Activated effector memory CD4-positive, alpha-beta T cell treated with Interleukin-2 at 50 U/mL for 16 hours (primary cell): Measurements from ENCODE around the gene RCBTB2.
"Not testable (repeated sequence)": the region's sequence is repeated elsewhere in the genome, so short reads cannot be mapped to it uniquely, and the experiment has no call there.

ENCODE experiments used
- DNase-seq: peaks from one replicate; pipeline ENCODE4 v3.0.0-alpha.2; 2020

Gene RCBTB2

DNA sequence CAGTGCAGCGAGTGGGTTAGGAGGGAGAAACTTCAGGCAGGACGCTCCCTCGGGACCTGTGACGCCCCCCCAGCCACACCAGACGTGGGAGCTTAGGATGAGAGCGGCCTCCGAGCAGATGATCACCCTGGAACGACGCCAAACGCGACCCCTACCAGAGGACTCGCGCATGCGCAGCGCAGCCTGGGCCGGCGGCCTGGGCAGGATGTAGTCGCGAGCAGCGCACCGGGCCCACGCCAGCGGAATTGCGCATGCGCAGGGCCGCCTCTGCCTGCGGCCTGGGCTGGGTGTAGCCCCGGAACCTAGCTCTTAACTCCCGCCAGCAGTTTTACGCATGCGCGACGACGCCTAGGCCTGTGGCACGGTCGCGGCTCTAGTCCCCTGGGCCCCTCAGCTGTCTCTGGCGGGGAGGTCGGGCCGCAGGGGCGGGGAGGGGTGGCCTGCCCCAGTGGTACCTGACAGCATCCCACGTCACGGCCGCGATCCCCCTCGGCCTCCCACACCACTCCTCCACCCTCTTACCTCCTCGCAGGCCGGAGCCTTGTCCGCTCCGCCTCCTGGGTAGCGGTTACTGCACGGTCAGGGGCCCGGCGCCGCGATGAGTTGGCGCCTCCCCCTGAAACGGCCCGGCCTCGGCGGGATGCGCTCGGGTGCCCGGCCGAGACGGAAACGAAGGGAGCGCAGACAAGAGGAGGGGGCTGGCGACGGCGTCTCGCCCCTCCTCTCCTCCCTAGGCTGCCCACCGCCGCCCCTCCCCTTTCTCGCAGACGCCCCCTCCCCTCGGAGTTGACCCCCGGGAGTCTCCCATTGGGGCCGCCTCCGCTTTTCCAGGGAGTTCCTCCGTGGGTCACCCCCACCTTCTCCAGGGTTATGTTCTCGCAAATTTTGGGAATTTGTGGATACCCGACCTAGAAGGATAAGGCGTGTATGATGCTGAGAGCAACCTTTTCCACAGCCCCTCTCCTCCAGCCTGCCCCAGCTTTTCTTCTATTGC is at the start of gene RCBTB2:
RCBTB2 (minus strand) TSS at position 575 of the 994 bp plus-strand sequence. CDS start 11,141 bp downstream, outside the sequence.
- DNase-seq = peak; percentile 97

DNA sequence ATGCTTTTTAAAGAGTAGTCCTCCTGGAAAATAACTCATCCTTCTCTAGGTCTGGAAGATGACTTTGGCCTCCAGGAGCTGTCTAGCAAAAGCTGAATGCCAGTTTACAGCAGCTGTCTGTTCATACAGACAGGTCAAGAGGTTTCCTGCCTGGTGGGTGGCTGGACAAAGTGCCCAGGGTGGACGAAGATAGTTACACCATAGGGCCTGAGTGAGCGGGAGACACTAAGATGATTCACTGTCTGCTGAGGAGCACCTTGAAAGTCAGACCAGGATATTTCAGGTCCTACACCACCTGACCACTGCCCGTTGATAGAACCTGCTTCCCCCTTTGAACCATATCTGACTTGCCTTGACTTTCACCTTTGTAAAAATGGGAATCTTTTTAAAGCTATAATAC is 49.2 kb upstream of the RCBTB2 start:
- DNase-seq = no peak

DNA sequence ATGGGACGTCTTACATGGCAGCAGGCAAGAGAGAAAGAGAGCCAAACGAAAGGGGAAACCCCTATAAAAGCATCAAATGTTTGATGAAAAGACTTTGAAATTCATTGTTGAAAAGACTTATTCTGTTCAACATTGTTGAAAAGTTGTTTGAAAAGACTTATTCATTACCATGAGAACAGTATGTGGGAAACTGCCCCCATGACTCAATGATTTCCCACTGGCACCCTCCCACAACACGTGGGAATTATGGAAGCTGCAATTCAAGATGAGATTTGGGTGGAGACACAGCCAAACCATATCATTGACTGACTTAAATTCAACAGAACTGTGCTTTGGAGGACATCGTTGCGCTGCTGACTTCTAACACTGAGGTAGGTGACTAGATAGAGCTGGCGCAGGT is 48.0 kb upstream of the RCBTB2 start:
- DNase-seq = no peak

DNA sequence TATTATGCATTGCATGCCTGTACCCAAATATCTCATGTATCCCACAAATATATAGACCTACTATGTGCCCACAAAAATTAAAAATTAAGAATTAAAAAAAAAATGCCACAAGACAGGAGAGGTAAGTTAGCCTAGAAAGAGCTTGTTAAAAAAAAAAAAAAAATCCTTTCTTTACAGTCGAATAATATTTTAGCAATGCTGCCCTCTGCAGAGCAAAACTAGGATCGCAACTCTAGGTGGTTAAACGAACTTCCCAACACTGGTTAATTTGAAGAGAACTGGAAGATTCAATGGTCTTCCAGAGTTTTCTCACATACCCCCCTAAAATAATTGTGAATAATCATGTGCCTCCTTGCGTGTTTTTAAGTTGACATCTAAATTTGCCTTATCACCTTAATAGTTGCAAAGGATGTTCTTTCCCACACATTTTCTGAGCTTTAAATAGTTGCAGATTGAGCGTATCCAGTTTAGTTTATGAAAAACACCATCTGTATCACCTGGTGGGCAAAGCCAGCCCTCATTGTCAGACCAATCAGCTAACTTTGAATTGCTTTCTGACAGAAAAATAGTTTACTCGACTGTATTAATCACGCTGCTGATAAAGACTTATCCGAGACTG is 47.4 kb upstream of the RCBTB2 start:
- DNase-seq = peak; percentile 49

DNA sequence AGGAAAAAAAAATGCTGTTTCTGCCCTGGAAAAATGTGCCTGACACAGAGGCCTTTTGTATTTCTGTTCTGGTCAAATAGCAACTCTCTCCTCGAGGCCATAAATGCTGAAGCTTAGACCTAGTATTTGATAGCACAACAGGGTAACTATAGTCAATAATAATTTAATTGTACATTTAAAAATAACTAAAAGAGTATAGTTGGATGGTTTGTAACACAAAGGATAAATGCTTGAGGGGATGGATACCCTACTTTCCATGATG is 47.0 kb upstream of the RCBTB2 start:
- DNase-seq = not testable (repeated sequence)

DNA sequence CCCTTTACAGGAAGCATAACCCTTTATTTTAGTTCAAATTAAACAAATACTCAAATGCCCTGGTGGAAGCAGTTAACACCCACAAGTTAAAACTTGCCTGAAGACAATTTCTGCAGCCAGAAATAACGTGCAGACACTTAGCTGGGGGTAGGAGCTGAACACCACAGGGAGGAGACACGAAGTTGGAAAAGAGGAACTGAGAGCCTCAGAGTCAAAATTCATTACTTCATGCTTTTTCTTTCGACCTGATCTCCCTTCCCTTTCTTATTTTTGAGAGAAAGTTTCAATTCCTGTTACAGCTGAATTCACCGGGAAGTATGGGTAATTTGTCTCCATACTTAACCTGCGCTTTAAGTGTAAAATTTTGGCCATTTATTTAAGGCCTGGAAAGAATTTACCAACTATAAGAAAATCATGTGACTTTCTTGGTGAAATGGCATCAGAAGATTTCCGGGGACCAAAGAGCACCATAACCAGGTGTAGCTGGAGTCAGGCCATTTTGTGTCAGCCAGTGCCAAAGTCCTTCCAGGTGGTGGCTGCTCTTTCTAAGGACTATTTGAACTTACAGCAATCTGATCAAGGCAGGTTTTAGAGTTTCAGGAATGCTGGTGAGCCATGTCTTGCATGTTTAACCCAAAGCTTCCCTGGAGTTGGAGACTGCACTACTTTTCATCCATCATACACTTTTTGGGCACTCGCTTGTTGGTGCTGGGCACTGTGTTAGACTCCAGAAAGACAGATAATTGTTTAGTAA is 46.5 kb upstream of the RCBTB2 start:
- no peak for DNase-seq

DNA sequence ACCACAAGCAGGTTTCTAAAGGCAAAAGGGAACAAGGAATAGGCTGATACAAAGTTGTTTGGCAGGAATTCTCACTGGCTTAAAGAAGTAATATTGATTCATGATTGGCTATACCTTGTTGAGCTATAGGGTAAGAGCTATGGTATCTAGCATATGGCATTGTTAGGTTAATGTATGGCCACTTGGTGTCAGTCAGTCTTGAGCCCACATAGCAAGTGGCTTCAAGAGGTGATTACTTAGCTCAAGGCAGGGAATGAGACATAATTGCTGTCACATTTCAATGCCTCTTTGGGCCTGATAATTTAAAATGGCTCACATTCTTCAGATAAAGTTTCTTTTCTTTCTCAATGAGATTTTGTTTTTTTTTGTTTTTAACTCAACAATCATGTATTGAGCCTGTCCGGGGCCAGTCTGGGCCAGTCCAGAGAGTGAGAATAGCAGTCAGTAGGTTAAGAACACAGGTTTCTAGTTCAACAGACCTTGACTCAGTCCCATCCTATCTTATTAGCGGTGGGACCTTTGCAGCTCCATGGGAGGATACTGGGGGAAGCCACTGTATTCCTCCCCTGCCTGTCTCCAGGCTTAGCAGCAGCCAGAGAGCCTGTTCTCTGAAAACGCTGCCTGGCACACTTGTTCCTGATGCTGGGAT is 45.8 kb upstream of the RCBTB2 start:
- no peak for DNase-seq

DNA sequence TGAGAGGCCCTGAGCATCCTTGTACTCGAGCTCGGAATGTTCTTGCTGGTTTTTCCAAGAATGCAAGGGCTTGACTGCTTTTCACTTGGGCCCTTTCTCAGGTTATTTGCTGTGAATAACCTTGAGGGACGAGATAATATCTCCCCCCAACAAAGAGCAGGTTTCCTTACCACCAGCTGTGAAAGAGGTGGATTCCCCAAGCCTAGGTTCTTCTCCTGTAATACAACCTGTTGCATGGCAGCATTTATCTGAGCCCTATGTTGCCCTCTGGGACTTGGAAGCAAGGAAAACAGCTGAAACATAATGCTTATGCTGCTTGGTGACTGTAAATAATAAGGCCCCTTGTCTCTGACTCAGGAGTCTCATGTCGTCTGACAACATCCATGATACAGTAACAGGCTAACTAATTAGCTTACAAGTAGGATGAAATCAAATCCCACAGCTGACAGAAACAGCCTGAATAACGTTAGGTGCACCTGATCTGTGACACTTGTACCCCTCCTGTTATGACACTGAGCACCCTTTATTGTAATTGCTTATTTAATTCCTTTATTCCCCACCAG is 43.6 kb upstream of the RCBTB2 start:
- DNase-seq = no peak

DNA sequence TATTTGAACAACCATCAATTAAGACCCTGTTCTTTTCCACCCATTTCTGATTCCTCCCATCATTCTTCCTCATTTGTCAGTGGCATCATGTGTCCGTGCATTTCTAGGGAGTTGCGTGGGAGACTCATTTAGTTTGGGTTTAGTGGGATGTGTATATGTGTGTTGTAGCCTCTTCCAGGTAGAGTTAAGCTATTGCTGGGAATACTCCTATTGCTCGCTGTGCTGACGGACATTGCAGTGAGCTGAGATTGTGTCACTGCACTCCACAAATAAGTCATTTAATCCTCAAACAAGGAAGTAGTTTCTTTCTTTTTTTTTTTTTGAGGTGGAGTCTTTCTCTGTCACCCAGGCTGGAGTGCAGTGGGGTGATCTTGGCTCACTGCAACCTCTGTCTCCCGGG is 42.2 kb upstream of the RCBTB2 start:
- DNase-seq = no peak

DNA sequence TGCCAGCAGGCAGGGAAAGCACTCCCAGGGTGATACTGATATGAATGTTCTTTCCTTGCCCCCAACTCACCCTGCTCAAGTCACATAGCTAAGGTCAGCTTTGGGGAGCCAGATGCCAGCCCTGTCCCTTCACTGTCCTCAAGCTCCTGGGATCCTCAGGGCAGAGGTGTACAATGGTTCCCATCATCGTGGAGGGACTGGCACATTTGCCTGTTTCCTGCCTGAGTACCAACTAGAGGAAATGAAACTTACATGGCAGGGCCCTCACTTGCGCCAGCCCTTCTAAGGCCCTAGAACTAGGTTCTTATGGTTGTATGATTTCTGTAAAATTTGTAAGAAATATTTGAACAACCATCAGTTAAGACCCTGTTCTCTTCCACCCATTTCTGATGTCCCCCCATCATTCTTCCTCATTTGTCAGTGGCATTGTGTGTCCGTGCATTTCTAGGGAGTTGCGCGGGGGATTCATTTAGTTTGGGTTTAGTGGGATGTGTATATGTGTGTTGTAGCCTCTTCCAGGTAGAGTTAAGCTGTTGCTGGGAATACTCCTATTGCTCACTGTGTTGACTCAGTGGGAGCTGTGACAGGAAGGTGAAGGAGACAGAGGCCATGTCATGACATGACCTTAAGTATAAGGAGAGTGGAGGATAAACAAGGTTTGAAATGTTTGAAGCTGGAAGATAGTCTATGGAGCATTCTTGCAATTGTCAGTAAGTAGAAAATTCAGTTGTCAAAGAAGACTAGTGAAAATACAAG is 41.3 kb upstream of the RCBTB2 start:
- no peak for DNase-seq

DNA sequence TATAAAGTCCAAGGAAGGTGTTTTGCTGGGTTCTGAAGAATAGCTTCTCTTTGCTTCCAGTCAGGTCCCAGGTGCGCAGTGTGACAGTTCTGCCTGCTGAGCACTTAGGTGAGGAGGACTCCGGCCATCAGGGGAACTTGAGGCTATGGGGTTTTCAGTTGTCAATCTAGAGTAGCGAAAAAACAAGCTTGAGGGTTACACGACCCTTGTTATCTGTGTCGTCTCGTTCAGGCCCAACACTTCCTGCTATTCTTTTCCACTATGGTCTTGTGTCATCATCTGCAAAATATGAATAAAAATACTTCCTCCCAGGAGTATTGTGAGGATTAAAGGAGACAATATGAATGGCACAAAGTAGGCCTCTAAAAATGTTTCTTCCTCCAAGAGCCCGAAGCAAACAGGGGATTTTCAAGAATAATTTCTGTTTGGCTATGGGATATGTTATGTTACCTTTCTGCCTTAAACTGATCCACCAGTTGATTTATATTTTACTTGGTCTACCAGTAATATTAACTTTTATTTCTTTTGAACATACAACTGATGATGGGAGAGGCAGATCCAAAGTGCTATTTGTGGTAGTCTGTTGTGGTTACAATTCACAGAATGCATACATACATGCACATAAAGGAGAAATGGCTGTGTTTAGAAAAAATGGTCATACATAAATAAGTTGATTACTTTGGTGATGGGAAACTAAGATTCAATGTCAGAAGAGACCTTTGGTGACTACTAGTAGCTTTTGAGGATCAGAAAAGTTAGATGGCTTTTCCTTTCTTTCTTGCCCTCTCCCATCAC is 40.5 kb upstream of the RCBTB2 start:
- no peak for DNase-seq

DNA sequence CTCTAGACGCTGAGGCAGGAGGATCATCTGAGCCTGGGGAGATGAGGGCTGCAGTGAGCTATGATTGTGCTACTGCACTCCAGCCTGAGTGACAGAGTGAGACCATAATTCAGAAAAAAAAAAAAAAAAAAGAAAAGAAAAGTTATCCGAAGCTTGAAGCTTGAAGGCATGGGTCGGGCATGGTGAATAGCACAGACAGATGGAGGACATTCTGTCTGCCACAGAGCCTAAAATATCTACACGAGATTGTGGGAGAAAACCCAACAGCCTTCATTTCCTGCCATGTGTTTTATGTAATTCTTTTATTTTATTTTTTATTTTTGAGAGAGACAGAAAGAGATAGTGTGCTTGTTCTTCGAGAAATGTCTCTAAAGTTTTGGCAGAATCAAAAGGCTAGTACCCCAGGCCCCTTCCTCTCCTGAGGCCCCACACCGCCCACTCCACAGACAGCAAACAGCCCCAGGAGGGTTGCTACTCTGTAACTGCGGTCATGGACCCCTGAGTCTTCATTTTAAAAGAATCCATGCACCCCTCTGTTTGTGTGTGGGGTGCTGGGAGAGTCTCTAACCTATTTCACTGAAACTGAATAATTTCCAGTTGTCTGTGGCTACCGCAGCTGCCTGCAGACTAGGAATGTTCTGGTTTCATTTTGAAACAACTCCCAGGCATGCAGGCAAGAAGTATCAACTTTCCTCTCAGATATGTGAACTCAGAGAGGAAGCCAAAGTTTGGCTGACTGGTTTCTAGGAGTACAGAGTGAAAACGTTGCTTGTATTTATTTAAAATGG is 38.4 kb upstream of the RCBTB2 start:
- DNase-seq = no peak

DNA sequence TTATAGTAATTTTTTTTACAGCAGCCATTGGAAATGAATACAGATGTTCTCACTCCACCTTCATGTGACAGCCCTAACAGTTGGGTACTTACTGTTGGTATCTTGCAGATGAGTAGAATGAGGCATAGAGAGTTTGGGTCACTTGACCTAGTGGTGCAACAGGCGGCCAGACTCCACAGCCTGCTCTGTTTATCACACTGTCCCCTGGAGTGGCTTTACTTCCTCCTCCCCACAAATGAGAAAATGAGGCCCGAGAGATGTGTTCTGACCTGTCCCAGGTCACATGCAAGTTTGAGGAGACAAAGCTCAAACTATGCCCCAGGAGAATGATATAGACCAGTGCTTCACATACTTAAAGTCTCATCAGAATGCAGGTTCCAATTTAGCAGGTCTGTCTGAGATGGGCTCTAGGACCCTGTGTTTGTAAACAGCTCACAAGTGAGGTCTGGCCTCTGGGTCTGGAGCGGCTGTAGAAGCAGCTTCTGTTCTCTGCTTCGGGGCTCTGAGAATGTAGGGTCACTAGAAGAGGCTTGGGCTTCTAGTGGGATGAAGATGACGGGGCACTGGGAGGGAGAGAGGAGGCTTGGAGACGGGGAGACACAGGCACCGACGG is 37.4 kb upstream of the RCBTB2 start:
- no peak for DNase-seq

DNA sequence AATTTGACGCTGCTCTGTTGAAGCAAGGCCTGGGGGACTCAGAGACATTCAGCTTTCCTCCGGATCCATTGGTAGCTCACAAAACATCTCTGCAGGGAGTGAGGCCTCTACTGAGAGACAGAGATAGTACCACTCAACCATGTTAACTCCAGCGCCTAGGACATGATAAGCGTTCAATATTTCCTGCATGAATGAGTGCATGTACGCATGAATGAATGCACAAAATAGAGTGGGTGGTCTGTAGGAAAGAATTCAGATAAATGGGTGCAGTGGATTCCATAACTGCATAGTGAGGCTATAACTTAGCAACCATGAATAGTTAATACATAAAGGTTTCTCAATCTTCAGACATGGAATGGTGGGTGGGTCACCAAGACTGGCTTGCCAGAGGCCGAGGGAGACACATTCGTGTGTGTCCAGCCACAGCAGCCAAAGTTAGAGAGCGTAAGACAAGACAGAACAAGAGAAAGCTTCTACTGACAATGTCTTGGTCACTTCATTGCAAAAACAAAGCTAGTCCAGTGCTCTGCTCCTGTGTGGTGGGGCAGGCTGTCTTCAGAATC is 36.3 kb upstream of the RCBTB2 start:
- no peak for DNase-seq

DNA sequence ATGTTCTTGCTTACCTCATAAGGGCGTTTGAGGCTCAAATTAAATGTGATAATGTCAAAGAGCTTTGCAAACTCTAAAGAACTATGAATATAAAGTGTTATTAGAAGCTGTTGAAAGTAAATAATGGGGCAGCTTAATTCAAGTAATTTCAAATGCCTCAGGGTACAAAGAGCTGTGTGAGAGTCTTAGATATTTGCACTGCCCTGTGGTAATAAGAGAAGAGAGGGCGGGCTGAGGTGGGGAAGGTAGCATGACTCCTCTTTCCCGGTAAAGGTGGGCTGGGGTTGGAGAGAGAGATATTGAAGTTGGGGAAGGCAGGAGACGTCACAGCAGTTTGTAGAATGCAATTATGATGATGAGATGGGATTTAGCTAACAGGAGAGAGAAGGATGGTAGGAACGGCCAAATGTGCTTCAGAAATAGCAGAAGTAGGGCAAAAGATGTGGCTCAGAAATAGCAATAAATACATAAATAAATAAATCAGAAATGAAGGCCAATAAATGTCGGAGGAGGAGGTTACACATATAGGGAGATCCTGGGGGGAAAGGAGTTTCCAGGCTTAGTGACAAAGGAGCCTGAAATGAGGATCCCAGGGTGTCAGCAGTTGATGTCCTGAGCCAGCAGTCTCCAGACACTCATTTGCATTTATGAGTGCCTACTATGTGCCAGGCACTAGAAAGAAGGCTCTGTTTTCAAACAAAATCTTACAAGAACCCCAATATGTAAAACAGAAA is 35.7 kb upstream of the RCBTB2 start:
- no peak for DNase-seq

DNA sequence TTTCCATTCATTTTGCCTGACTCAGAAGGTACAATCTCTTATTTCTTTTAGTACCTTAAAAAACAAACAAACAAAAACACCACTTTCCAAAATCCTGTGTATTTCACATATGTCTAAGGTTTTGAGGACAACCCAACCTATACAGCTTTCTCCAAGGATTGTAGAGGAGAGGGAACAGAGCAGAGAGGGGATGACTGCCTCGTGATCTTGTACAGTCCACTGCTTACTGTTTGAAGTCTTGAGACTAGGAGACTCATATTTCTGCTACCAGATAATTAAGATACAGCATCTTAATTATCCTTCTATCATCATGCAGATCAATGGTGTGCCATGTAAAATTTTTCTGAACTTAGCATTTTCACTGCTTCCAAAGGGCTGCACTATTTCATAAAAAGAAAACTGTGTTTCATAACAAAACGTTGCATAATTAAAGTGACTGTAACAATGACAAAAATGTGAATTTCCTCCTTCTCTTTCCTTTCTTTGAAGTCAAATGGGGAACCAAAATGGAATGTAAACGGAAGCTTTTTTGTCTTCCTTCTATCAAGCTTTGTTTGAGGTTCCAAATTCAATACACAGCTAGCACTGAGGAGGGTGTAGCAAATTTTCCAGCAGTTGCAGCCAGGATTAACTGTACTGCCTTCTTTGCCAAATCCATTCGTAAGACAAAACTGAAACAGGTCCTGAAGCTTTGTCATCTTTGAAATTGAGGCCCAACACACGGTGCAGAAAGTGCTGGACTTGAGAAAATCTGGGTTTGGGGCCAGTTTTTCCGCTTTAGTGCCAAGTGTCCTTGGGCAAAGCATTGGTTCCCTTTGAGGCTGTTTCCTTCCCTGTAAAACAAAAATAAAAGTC is 34.9 kb upstream of the RCBTB2 start:
- DNase-seq = no peak

DNA sequence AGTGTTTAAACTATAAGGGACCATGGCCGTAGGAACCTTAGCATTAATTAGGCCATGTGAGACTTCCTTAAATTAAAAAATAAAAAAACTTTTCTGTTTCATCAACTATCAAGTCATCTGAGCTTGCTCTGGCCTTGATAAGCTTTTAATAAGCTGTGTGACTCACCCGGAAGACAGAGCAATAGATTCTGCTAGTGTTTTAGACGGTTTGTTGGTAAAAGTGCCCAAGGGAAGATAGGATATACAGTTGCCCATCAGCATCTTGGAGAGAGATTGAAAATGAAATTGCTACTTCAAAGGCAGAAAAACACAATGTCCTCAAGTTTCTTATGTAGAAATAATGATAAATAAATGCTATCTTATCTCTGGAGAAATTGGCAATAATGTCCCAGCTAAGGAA is 31.2 kb upstream of the RCBTB2 start:
- no peak for DNase-seq

DNA sequence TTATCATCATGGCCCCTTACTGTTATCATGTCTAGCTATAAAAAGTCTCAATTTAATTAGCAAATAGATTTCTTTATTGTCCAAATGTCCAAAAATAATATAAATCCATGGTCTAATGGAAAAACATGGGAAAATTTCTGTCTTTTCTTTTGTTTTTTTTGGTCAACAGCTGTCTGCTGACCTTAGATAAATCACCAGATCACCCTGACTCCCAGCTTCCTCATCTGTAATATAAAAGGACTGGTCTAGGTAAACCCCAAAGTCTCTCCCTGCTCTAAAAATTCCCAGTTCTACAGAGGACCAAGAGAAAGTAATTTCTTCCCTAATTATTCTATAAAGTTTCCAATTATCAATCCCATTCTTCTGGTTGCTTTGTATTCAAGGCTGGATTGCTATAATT is 30.7 kb upstream of the RCBTB2 start:
- no peak for DNase-seq
